ENCODE results near the gene CEMIP2. TPM values are rescaled to one million over a fixed set of nuclear protein-coding genes. Genes with fewer than 3 reads are reported as not detected.

The CEMIP2 gene
- total RNA-seq, 4 donors from 2014 or later = 10.6 to 29.9 (median 14.7) TPM

GRCh38 chr9:71690063-71690688 lies 78.1 kb downstream of the CEMIP2 start:
- H3K36me3 ChIP-seq = peaks cover 0 to 43% of the 10 kb centered on the region in 2 donors
- no peak for ATAC-seq
- H3K4me1 ChIP-seq = peaks cover 0 to 11% of the 10 kb centered on the region in 2 donors
- DNase-seq = no peak
- in situ Hi-C loops (cut with MboI; ENCODE audit: low sequenced_read_pairs in 4 of 4) = no loop called here
- no peaks in the 10 kb centered on the region for H3K9me3 ChIP-seq
- no peaks in the 10 kb centered on the region for H3K27me3 ChIP-seq
- intact Hi-C loops (cut with DNase I; ENCODE audit: low total_unique reads) = no loop called here
- no peak overlapping the region for H3K27ac ChIP-seq
- TF ChIP-seq CTCF (IDR thresholded peaks at IDR 0.05 in 4 of 5, conservative IDR thresholded peaks at IDR 0.05 in 1 of 5) (no peak), POLR2A (IDR thresholded peaks at IDR 0.05) (no peak)
- H3K4me3 ChIP-seq = no peak overlapping the region

- DNase-seq (no peak), ATAC-seq (no peak)
- intact Hi-C loops (cut with DNase I; ENCODE audit: low total_unique reads) = no loop called here
- TF ChIP-seq CTCF (IDR thresholded peaks at IDR 0.05 in 4 of 5, conservative IDR thresholded peaks at IDR 0.05 in 1 of 5) = no peak
- TF ChIP-seq POLR2A (IDR thresholded peaks at IDR 0.05) = no peak
- H3K9me3 ChIP-seq = no peaks in the 10 kb centered on the region
- H3K4me3 ChIP-seq = no peak overlapping the region
- peaks cover 0 to 33% of the 10 kb centered on the region in 2 donors for H3K36me3 ChIP-seq
- in situ Hi-C loops (cut with MboI; ENCODE audit: low sequenced_read_pairs in 4 of 4) = no loop called here
- no peak overlapping the region for H3K27ac ChIP-seq
- H3K27me3 ChIP-seq = no peaks in the 10 kb centered on the region
- H3K4me1 ChIP-seq = peaks cover 0 to 16% of the 10 kb centered on the region in 2 donors
Observed at GRCh38 chr9:71687676-71688075, 80.6 kb downstream of the CEMIP2 start.

- in situ Hi-C loops (cut with MboI; ENCODE audit: low sequenced_read_pairs in 4 of 4) (no loop called here), intact Hi-C loops (cut with DNase I; ENCODE audit: low total_unique reads) (no loop called here)
- no peak for TF ChIP-seq CTCF (IDR thresholded peaks at IDR 0.05 in 4 of 5, conservative IDR thresholded peaks at IDR 0.05 in 1 of 5)
- no peak for TF ChIP-seq POLR2A (IDR thresholded peaks at IDR 0.05)
- ATAC-seq = no peak
- H3K9me3 ChIP-seq = no peaks in the 10 kb centered on the region
- H3K4me1 ChIP-seq = peaks cover 0 to 10% of the 10 kb centered on the region in 2 donors
- no peak for DNase-seq
- H3K27ac ChIP-seq = no peak overlapping the region
- H3K27me3 ChIP-seq = no peaks in the 10 kb centered on the region
- no peak overlapping the region for H3K4me3 ChIP-seq
- peaks cover 0 to 33% of the 10 kb centered on the region in 2 donors for H3K36me3 ChIP-seq
Observed at GRCh38 chr9:71685988-71686387, 82.3 kb downstream of the CEMIP2 start.

GRCh38 chr9:71685394-71685793 lies 82.9 kb downstream of the CEMIP2 start:
- no peaks in the 10 kb centered on the region for H3K9me3 ChIP-seq
- H3K4me1 ChIP-seq = peaks cover 1 to 12% of the 10 kb centered on the region in 2 donors
- no peak overlapping the region for H3K27ac ChIP-seq
- DNase-seq (no peak), ATAC-seq (no peak)
- TF ChIP-seq POLR2A (IDR thresholded peaks at IDR 0.05) (no peak), CTCF (IDR thresholded peaks at IDR 0.05 in 4 of 5, conservative IDR thresholded peaks at IDR 0.05 in 1 of 5) (no peak)
- no peaks in the 10 kb centered on the region for H3K27me3 ChIP-seq
- H3K36me3 ChIP-seq = peaks cover 0 to 28% of the 10 kb centered on the region in 2 donors
- in situ Hi-C loops (cut with MboI; ENCODE audit: low sequenced_read_pairs in 4 of 4) (no loop called here), intact Hi-C loops (cut with DNase I; ENCODE audit: low total_unique reads) (no loop called here)
- no peak overlapping the region for H3K4me3 ChIP-seq

- Histone ChIP-seq H3K27me3 (no peaks in the 10 kb centered on the region), H3K4me3 (no peak overlapping the region), H3K36me3 (peaks cover 0 to 19% of the 10 kb centered on the region in 2 donors), H3K4me1 (peaks cover 3 to 12% of the 10 kb centered on the region in 2 donors), H3K9me3 (no peaks in the 10 kb centered on the region), H3K27ac (no peak overlapping the region)
- TF ChIP-seq POLR2A (IDR thresholded peaks at IDR 0.05) (no peak), CTCF (IDR thresholded peaks at IDR 0.05 in 4 of 5, conservative IDR thresholded peaks at IDR 0.05 in 1 of 5) (no peak)
- intact Hi-C loops (cut with DNase I; ENCODE audit: low total_unique reads) (no loop called here), in situ Hi-C loops (cut with MboI; ENCODE audit: low sequenced_read_pairs in 4 of 4) (no loop called here)
- ATAC-seq (no peak), DNase-seq (no peak)
Observed at GRCh38 chr9:71684566-71684965, 83.7 kb downstream of the CEMIP2 start.
